ENCODE measurements around the gene UST. TPM values are rescaled to one million over a fixed set of nuclear protein-coding genes. Genes with fewer than 3 reads are reported as not detected.
A peak's percentile ranks its signal among the peaks of the same experiment; 100 is the strongest.
"Not testable (repeated sequence)": the region's sequence is repeated elsewhere in the genome, so short reads cannot be mapped to it uniquely, and the experiment has no call there.

Gene UST
- total and polyA plus RNA-seq, 2 donors (not counting 1 experiment from before 2014, with no cell fraction given): 7.3 to 16.9 TPM

DNA sequence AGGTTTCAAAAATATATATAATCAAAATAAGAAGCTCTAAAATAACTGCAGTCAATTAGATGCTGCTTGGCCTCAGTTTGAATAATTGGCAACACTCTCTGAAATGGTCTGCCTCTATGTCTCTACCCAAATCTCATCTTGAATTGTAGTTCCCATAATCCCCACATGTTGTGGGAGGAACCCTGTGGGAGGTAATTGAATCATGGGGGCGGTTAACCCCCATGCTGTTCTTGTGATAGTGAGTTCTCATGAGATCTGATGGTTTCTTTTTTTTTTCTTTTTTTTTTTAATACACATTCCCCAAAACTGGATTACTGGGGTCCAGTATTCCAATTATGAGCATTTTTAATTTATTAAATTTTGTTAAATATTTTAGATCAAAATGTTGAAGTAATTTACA lies 8.5 kb downstream of the UST start:
- CTCF ChIA-PET: interaction anchor here (1.0 to 7.6 kb wide), 3 partner anchors 8 to 193 kb away, joined by 3 to 63 read pairs (median 4); partner anchors contain the start of gene UST
- Histone ChIP-seq H3K4me1 (ENCODE audit: control insufficient read depth in 2 of 2, insufficient read depth in 2 of 2, low read length in 2 of 2) (peaks cover 36 to 37% of the 10 kb centered on the region in 2 donors), H3K79me2 (ENCODE audit: control insufficient read depth, insufficient read depth, low read length) (peaks cover 72% of the 10 kb centered on the region)
- H3K4me2 ChIP-seq (replicated peaks; ENCODE audit: low read depth, low read length, poor library complexity, severe bottlenecking); H3K4me3 Mint-ChIP-seq; H3K27me3 Mint-ChIP-seq; H3K27me3 ChIP-seq (replicated peaks in 1 of 4; ENCODE audit: control extremely low read depth in 1 of 4, control insufficient read depth in 3 of 4, insufficient read depth in 4 of 4, low read length in 3 of 4); ATAC-seq (ENCODE audit: low read depth); H3K4me3 ChIP-seq (ENCODE audit: control extremely low read depth in 1 of 5, extremely low read depth in 1 of 5, insufficient read depth in 1 of 5, low read depth in 2 of 5, low read length in 4 of 5); H3K9me3 ChIP-seq (ENCODE audit: control extremely low read depth in 1 of 3, control insufficient read depth in 2 of 3, insufficient read depth in 1 of 3, low read length in 2 of 3); H3K9me3 Mint-ChIP-seq (ENCODE audit: insufficient read depth); H3K27ac Mint-ChIP-seq; H3K27ac ChIP-seq (ENCODE audit: low read length in 2 of 2); H3K36me3 ChIP-seq (replicated peaks in 1 of 2; ENCODE audit: control extremely low read depth in 1 of 2, control insufficient read depth in 1 of 2, extremely low read depth in 1 of 2, insufficient read depth in 2 of 2, low read length in 1 of 2); H4K20me1 ChIP-seq (ENCODE audit: control insufficient read depth, insufficient read depth, low read length, poor library complexity, severe bottlenecking); DNase-seq; H2AFZ ChIP-seq (ENCODE audit: insufficient read depth, low read depth, low read length, poor library complexity, severe bottlenecking); POLR2A ChIA-PET; H3K9ac ChIP-seq (ENCODE audit: low read length): not testable (repeated sequence)
- H3K4me1 Mint-ChIP-seq: peaks cover 55% of the 10 kb centered on the region
- intact Hi-C loops (cut with micrococcal nuclease): loop anchor here (5.0 kb wide), 1 partner anchor 37 kb away; no protein-coding TSS in a partner anchor
- WGBS (ENCODE audit: insufficient coverage): no CpG with 5 or more reads among the region's 1 CpG

DNA sequence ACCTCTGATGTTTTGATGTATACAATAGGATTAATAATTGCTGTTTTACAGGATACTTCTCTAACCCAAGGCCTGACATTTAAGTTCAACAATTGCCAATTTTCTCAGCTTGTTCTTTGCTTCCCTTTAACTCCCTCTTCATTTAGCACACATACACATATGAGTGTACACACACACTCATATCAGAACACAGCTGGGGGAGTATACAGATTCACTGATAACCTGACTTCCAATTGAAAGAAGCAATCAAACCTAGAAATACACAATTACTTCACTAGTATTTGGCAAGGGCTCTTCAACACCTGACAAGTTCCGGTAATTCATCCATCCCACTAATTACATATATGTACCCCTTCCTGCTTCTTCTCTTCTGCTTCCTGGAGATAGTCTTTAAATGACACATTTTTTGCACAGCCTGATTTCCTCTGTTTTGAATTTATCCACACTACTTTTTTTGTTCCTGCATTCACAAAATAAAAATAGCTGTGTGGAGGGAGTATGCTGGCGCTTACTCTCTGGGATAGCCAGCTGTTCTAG lies 11.2 kb downstream of the UST start:
- Histone ChIP-seq H3K9me3 (ENCODE audit: control extremely low read depth in 1 of 3, control insufficient read depth in 2 of 3, insufficient read depth in 1 of 3, low read length in 2 of 3) (peaks cover 0 to 7% (median 3%) of the 10 kb centered on the region in 3 donors), H3K27me3 (replicated peaks in 1 of 4; ENCODE audit: control extremely low read depth in 1 of 4, control insufficient read depth in 3 of 4, insufficient read depth in 4 of 4, low read length in 3 of 4) (no peaks in the 10 kb centered on the region), H3K4me2 (replicated peaks; ENCODE audit: low read depth, low read length, poor library complexity, severe bottlenecking) (peak overlapping the region; percentile 69), H3K27ac (ENCODE audit: low read length in 2 of 2) (peak overlapping the region; percentile 98), H2AFZ (ENCODE audit: insufficient read depth, low read depth, low read length, poor library complexity, severe bottlenecking) (no peak overlapping the region), H3K9ac (ENCODE audit: low read length) (peak overlapping the region; percentile 8), H3K4me1 (ENCODE audit: control insufficient read depth in 2 of 2, insufficient read depth in 2 of 2, low read length in 2 of 2) (peaks cover 59 to 61% of the 10 kb centered on the region in 2 donors), H4K20me1 (ENCODE audit: control insufficient read depth, insufficient read depth, low read length, poor library complexity, severe bottlenecking) (no peaks in the 10 kb centered on the region), H3K79me2 (ENCODE audit: control insufficient read depth, insufficient read depth, low read length) (peaks cover 54% of the 10 kb centered on the region), H3K36me3 (replicated peaks in 1 of 2; ENCODE audit: control extremely low read depth in 1 of 2, control insufficient read depth in 1 of 2, extremely low read depth in 1 of 2, insufficient read depth in 2 of 2, low read length in 1 of 2) (no peaks in the 10 kb centered on the region), H3K4me3 (ENCODE audit: control extremely low read depth in 1 of 5, extremely low read depth in 1 of 5, insufficient read depth in 1 of 5, low read depth in 2 of 5, low read length in 4 of 5) (no peak overlapping the region)
- H3K27me3 Mint-ChIP-seq: no peaks in the 10 kb centered on the region
- intact Hi-C loops (cut with micrococcal nuclease): loop anchor here (1.0 to 5.0 kb wide), 2 partner anchors 10 to 34 kb away; no protein-coding TSS in a partner anchor
- WGBS (ENCODE audit: insufficient coverage): 0% methylated on average over 1 of the region's 2 CpGs
- ATAC-seq (ENCODE audit: low read depth) (no peak), DNase-seq (no peak)
- no peaks in the 10 kb centered on the region for H3K9me3 Mint-ChIP-seq (ENCODE audit: insufficient read depth)
- no peak for TF ChIP-seq EZH2 (IDR thresholded peaks at IDR 0.05; ENCODE audit: borderline replicate concordance, insufficient read depth, low read depth, low read length, poor library complexity, severe bottlenecking)
- TF ChIP-seq, protein P1, sequence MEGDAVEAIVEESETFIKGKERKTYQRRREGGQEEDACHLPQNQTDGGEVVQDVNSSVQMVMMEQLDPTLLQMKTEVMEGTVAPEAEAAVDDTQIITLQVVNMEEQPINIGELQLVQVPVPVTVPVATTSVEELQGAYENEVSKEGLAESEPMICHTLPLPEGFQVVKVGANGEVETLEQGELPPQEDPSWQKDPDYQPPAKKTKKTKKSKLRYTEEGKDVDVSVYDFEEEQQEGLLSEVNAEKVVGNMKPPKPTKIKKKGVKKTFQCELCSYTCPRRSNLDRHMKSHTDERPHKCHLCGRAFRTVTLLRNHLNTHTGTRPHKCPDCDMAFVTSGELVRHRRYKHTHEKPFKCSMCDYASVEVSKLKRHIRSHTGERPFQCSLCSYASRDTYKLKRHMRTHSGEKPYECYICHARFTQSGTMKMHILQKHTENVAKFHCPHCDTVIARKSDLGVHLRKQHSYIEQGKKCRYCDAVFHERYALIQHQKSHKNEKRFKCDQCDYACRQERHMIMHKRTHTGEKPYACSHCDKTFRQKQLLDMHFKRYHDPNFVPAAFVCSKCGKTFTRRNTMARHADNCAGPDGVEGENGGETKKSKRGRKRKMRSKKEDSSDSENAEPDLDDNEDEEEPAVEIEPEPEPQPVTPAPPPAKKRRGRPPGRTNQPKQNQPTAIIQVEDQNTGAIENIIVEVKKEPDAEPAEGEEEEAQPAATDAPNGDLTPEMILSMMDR (IDR thresholded peaks at IDR 0.05): no peak
- ChIA-PET CTCF (interaction anchor here (0.9 to 7.6 kb wide), 8 partner anchors 11 to 219 kb away, joined by 3 to 63 read pairs (median 4); partner anchors contain the start of gene UST), POLR2A (interaction anchor here (0.8 to 4.6 kb wide), 3 partner anchors 10 to 710 kb away, joined by 4 to 45 read pairs (median 4); partner anchors contain the start of gene UST)
- peak overlapping the region; percentile 71 for H3K4me3 Mint-ChIP-seq
- peak overlapping the region; percentile 93 for H3K27ac Mint-ChIP-seq
- H3K4me1 Mint-ChIP-seq: peaks cover 69% of the 10 kb centered on the region
